ENCODE measurements around the gene NDUFA12.

DNA sequence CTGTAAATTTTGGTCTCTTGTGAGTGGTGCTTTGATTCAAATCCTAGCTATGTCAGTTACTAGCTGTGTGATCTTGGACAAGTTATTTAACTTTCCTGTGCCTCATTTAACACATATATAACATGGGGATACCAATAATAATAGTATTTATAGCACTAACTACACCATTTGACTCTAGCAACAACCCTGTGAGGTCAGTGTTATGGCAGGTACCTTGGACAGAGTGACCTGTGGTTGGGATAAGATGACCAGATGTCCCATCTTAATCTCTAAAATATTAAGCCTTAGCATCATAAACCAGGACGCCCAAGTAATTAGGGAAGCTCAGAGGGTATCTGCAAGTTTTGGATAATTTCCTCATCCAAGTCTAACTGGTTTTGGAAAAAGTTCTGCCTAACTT lies 73.7 kb downstream of the NDUFA12 start:
- TF ChIP-seq EZH2phosphoT487 (IDR thresholded peaks at IDR 0.05; ENCODE audit: low read depth, severe bottlenecking, unreplicated experiment) (no peak), EZH2 (IDR thresholded peaks at IDR 0.05; ENCODE audit: borderline replicate concordance) (no peak)
- TF ChIP-seq, protein P1, sequence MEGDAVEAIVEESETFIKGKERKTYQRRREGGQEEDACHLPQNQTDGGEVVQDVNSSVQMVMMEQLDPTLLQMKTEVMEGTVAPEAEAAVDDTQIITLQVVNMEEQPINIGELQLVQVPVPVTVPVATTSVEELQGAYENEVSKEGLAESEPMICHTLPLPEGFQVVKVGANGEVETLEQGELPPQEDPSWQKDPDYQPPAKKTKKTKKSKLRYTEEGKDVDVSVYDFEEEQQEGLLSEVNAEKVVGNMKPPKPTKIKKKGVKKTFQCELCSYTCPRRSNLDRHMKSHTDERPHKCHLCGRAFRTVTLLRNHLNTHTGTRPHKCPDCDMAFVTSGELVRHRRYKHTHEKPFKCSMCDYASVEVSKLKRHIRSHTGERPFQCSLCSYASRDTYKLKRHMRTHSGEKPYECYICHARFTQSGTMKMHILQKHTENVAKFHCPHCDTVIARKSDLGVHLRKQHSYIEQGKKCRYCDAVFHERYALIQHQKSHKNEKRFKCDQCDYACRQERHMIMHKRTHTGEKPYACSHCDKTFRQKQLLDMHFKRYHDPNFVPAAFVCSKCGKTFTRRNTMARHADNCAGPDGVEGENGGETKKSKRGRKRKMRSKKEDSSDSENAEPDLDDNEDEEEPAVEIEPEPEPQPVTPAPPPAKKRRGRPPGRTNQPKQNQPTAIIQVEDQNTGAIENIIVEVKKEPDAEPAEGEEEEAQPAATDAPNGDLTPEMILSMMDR (IDR thresholded peaks at IDR 0.05; ENCODE audit: poor library complexity), result no peak
